HG03196 (cell line): ENCODE data around the gene DIS3L2.
"Not testable (repeated sequence)": the region's sequence is repeated elsewhere in the genome, so short reads cannot be mapped to it uniquely, and the experiment has no call there.

Experiments used
- ATAC-seq: cut with Tn5 transposase; IDR thresholded peaks from one replicate; pipeline ENCODE4 v1.9.1; 2021; ENCODE audit not compliant: unreplicated experiment

DIS3L2 gene

GRCh38 chr2:232147440-232148077, 186.0 kb downstream of the DIS3L2 start:
- ATAC-seq: no peak

- ATAC-seq: no peak
Measured at GRCh38 chr2:232162187-232162586, 200.7 kb downstream of the DIS3L2 start.

- ATAC-seq: no peak
Measured at GRCh38 chr2:232170396-232170795, 208.9 kb downstream of the DIS3L2 start.

GRCh38 chr2:232174662-232175061, 213.1 kb downstream of the DIS3L2 start:
- no peak for ATAC-seq

GRCh38 chr2:232176587-232176986, 215.1 kb downstream of the DIS3L2 start:
- not testable (repeated sequence) for ATAC-seq

- ATAC-seq: no peak
Measured at GRCh38 chr2:232183279-232183678, 221.8 kb downstream of the DIS3L2 start.

GRCh38 chr2:232184346-232184745, 222.8 kb downstream of the DIS3L2 start:
- no peak for ATAC-seq

- ATAC-seq: no peak
Measured at GRCh38 chr2:232190796-232191195, 229.3 kb downstream of the DIS3L2 start.

- ATAC-seq: no peak
Measured at GRCh38 chr2:232195487-232195886, 234.0 kb downstream of the DIS3L2 start.

- ATAC-seq: no peak
Measured at GRCh38 chr2:232196802-232197201, 235.3 kb downstream of the DIS3L2 start.

- no peak for ATAC-seq
Measured at GRCh38 chr2:232200195-232200594, 238.7 kb downstream of the DIS3L2 start.

GRCh38 chr2:232203166-232203891, 241.8 kb downstream of the DIS3L2 start:
- no peak for ATAC-seq

- ATAC-seq: no peak
Measured at GRCh38 chr2:232203936-232204335, 242.4 kb downstream of the DIS3L2 start.

- no peak for ATAC-seq
Measured at GRCh38 chr2:232204457-232204931, 243.0 kb downstream of the DIS3L2 start.

GRCh38 chr2:232207174-232207573, 245.7 kb downstream of the DIS3L2 start:
- no peak for ATAC-seq

- no peak for ATAC-seq
Measured at GRCh38 chr2:232210306-232210705, 248.8 kb downstream of the DIS3L2 start.

- ATAC-seq: peak; percentile 64
Measured at GRCh38 chr2:232211743-232212686, 250.5 kb downstream of the DIS3L2 start.

GRCh38 chr2:232213176-232213575, 251.7 kb downstream of the DIS3L2 start:
- no peak for ATAC-seq

- no peak for ATAC-seq
Measured at GRCh38 chr2:232214053-232214452, 252.5 kb downstream of the DIS3L2 start.

GRCh38 chr2:232216028-232216427, 254.5 kb downstream of the DIS3L2 start:
- no peak for ATAC-seq

GRCh38 chr2:232218778-232219495, 257.4 kb downstream of the DIS3L2 start:
- no peak for ATAC-seq
